Heart left ventricle (tissue), 11 donors: ENCODE measurements around the gene SNX11. TPM values are rescaled to one million over a fixed set of nuclear protein-coding genes. Genes with fewer than 3 reads are reported as not detected.

Experiments used
- microRNA counts, 2 donors: library from miRNA; unstranded; fragments of <30 nt; microRNA quantifications; one replicate each; lab custom pipeline; 2016
- microRNA-seq, 4 donors: library from miRNA; unstranded; fragments of <30 nt; microRNA quantifications; one replicate each; pipeline versions ENCODE4 to v1.2.0, GENCODE V29; 2017 to 2020
- polyA plus RNA-seq, 2 donors: library from polyadenylated mRNA; stranded (reverse); fragments of 200-250 nt; gene quantifications; one replicate each; pipeline ENCODE4 v1.2.3, GENCODE V29; 2013
- total RNA-seq, 9 donors: library from RNA; depleted of rRNA in 2 of 9; stranded (reverse); fragments of >200 nt in 2 of 9; fragmentation: NEBNext Ultra II Directional in 3 of 9; extraction: Animal tissue kit (Norgen Biotek cat#: 25700) in 3 of 9; gene quantifications; one replicate each; pipeline versions ENCODE4 v1.1.0 to v1.2.4, GENCODE V29; 2016 to 2023
- donor health status: ischemic (EF 13 %, LVEDD 7.1; RV severe dilation, severe dysfunction).
- donor health status: healthy with polysubstance abuse.
- donor health status: DM: no; HTN: yes; CAD: no.
- donor health status: DM: no; HTN: no; CAD: no.
- donor health status: ischemic (EF 25% LVEDD 5.7; RV mildly dilated, moderate dysfunction).
- donor health status: healthy.
- donor health status: DM: yes; HTN: yes; CAD: no.
- donor health status: PGD.
- donor health status: nonischemic (EF 23%, LVEDD 6.1; RV moderate dilation, normal function).

Gene SNX11
- total and polyA plus RNA-seq, 11 donors = 5.2 to 30.8 (median 11.3) TPM

MicroRNAs encoded within 50 kb of the gene (microRNA counts, 767-probe panel; counts per million panel counts)
- microRNA hsa-miR-1203 (lab: Ali Mortazavi, UCI) = 0 to 71.6 counts per million in 2 donors

Small RNAs within 50 kb of the gene (microRNA-seq; reads per million reads assigned to microRNA genes)
- gene MIR1203 = 0 reads per million in 4 donors

Other genes with a start within 250 kb of the SNX11 start
- gene SP2, start 211.5 kb upstream of the SNX11 start, total RNA-seq = 10 to 100 TPM; 11.1 to 21.2 (median 16.7) TPM
- 10 to 100 TPM in 1 of 2 donors, 1 to 10 TPM in 1; 4.1 to 15.8 TPM for gene SP2, start 211.5 kb upstream of the SNX11 start, polyA plus RNA-seq
- gene PNPO, start 166.2 kb upstream of the SNX11 start, total RNA-seq = 10 to 100 TPM; 24.2 to 45.0 (median 36.1) TPM
- 10 to 100 TPM; 12.6 to 16.1 TPM for gene PNPO, start 166.2 kb upstream of the SNX11 start, polyA plus RNA-seq
- 1 to 10 TPM in 1 of 9 donors, not detected in 8; 2.7 TPM for gene PRR15L, start 149.9 kb upstream of the SNX11 start, total RNA-seq
- under 1 TPM in 1 of 2 donors, not detected in 1; 0.04 TPM for gene PRR15L, start 149.9 kb upstream of the SNX11 start, polyA plus RNA-seq
- 10 to 100 TPM; 41.2 to 80.9 (median 53.6) TPM for gene CDK5RAP3, start 136.7 kb upstream of the SNX11 start, total RNA-seq
- 10 to 100 TPM; 53.8 to 56.6 TPM for gene CDK5RAP3, start 136.7 kb upstream of the SNX11 start, polyA plus RNA-seq
- 10 to 100 TPM; 35.4 to 64.3 (median 54.8) TPM for gene COPZ2, start 70.0 kb upstream of the SNX11 start, total RNA-seq
- 10 to 100 TPM; 13.2 to 48.2 TPM for gene COPZ2, start 70.0 kb upstream of the SNX11 start, polyA plus RNA-seq
- 1,000 to 10,000 TPM in 1 of 9 donors, 100 to 1,000 TPM in 8; 375 to 1,055 (median 606) TPM for gene NFE2L1, start 59.4 kb upstream of the SNX11 start, total RNA-seq
- gene NFE2L1, start 59.4 kb upstream of the SNX11 start, polyA plus RNA-seq = 100 to 1,000 TPM; 254 to 385 TPM
- 10 to 100 TPM; 28.5 to 43.8 (median 37.9) TPM for gene CBX1, start 6.3 kb upstream of the SNX11 start, total RNA-seq
- gene CBX1, start 6.3 kb upstream of the SNX11 start, polyA plus RNA-seq = 10 to 100 TPM; 24.6 to 51.7 TPM